NCI-H146 treated with DMSO at 0.1 percent for 48 hours (cell line): ENCODE measurements around the gene CPLANE2.
"Not testable (repeated sequence)": the region's sequence is repeated elsewhere in the genome, so short reads cannot be mapped to it uniquely, and the experiment has no call there.

Experiments used
- DNase-seq: peaks from one replicate; lab custom pipeline; 2025; ENCODE audit not compliant: unreplicated experiment; lab: John Stamatoyannopoulos, UW

Gene CPLANE2

DNA sequence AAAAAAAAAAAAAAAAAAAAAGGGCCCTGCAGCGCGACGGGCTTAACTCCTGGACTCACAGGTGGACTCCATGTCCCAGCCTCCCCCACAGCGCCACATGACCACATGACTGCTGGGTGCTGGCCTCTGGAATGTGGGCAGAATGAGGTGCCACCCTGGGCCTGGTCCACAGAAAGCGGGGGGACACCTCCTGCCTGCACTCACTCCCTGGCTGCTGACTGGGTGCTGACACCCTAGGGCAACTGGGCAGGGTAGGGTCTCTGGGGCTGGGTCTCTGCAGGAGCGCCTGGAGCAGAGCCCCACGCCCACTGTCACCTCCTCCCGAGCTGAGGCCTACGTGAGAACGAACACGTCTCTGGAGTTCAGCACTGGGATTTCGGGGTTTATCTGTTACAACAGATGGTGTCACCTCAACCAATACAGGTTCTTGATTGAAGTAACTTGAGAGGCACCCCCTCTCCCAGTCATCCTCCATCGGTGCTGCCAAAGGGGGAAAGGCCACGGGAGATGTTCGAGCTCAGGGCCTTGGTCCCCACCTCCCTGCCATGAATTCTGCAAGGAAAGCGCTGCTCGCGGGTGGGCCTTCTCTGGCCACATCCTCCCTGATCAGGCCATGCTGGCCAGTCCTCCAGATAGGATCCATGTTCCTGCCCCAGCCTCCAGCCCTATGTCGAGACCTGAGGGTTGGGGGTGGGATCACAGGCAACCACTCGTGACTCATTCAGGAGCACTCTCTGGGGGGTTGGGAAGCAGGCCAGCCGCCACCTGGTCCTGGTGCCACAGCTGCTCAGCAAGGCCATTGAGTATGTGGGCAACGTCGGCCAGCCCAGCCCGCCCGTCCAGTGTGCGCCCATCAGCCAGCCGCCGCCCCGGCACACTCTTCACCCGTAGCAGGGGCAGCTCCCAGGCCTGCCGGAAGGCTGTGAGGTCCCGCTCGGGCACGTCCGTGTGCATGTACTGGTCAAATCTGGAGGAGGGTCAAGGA, 5.4 kb downstream of the CPLANE2 start:
- no peak for DNase-seq

DNA sequence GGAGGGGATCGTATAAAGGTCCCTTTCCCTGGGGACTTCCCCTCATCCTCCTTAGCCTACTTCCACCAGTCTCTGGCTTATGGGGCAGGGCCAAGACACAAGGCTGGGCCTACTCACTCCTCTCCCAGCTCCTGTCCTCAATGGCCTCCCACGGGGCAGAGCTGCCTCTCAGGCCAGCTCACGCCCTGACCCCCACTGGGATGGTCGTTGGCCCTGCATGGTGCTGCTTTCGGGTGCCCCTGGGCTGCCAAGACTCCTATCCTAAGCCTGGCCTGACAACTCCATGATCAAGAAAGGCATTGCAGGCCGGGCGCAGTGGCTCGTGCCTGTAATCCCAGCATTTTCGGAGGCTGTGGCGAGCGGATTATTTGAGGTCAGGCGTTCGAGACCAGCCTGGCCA, 6.2 kb downstream of the CPLANE2 start:
- no peak for DNase-seq

DNA sequence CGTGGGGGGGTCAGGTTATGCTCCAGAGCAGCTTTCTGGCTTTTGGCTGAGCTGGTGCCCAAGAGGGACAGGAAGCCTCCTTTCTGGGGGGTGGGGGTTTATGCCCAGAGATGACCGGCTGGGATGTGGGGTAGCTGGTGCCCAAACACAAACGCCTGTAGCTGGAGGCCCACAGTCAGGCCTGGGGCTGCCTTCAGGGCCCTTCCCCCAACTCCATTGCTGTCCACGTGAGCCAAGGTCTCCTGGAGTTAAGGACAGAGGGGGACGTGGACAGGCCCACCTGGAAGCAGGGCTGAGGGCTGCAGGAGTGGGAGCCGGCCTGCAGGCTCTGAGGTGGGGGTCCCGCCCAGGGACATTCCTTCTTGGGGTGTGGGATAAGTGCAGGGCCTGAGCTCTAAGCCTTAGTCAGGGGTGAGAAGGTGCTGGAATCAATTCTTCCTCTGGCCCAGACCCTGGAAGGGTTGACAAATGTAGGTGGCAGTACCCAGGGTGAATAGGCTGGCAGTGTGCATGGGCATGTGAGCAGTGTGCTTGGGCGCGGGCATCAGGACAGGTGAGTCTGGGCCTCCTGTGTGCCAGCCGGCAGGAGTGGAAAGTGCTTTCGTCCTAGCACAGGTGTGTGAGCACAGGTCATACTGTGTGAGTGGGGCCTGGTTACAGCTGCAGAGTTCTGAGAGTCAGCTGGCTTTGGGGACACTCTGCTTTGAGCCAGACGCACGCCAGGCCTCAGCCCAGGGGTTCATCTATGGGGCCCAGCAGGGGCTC, 6.8 kb downstream of the CPLANE2 start:
- DNase-seq, result no peak

DNA sequence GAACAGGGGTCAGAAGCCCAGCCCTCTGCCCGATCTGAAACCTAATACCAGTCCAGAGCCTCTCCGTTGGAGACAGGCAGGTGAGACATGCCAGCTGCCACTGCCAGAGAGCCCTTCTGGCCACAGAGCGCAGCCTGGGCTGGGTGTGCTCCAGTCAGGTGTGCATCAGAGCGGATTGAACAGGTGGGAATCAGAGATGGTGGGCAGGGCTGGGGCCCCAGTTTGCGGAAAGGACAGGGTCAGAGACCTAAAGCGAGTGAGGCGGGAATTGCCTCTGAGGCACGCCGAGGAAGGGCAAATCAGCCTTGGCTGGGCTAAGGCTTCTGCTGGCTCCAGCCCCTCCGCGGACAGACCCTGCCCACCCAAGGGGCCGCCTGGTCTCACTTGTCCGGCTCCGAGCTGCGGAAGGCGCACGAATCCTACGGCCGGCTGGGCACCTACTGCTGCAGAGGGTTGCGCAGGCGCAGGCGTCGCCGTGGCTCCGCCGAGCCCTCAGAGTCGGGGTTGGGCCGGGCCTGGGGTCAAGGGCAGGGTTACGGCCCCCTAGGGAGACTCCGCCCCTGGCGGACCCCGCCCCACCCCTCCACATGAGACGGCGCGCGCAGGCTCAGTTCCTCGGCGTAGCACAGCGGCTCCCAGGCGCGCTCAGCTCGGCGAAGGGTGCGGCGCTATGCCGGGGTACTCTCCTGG, 10.3 kb downstream of the CPLANE2 start:
- DNase-seq, result no peak

DNA sequence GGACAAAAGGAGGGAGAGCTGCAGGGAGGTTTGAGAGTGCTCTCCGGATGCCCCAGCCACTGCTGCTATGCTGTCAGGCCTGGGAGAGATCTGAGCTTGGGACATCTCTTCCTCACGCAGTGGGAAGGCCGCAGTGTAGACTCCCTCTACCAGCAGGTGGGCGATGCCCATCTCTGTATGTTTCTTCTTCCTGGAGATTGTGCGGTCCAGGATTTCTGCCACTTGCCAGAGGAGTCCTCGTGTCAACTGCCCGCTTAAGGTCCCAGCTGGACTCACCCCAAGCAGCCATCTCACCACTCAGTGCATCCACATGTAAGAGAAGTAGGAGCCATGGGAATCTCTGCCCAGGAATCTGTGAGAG, 10.9 kb downstream of the CPLANE2 start:
- no peak for DNase-seq

DNA sequence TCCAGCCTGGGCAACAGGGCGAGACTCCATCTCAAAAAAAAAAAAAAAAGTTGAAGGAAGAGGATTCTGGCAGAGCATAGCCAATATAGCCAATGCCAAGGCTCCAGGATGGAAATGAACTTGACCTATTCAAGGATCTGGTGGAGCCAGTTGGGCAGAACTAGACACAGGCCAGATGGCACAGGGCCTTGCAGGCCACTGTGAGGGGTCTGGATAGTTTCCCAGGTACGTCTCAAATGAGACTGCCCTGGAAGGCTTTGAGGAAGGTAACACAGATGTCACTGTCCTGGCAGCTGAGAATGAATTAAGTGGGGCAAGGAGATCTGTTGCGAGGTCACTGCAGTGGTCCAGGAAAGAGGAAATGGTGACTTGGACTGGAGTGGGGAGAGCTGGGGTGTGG, 12.5 kb downstream of the CPLANE2 start:
- no peak for DNase-seq

DNA sequence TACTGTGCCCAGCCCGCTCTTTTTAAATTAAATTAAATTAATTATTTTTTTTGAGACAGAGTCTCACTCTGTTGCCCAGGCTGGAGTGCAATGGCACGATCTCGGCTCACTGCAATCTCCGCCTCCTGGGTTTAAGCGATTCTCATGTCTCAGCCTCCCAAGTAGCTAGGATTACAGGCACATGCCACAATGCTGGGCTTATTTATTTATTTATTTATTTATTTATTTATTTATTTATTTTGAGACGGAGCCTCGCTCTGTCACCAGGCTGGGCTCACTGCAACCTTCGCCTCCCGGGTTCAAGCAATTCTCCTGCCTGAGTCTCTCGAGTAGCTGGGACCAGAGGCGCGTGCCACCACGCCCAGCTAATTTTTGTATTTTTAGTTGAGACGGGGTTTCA, 14.3 kb downstream of the CPLANE2 start:
- not testable (repeated sequence) for DNase-seq

DNA sequence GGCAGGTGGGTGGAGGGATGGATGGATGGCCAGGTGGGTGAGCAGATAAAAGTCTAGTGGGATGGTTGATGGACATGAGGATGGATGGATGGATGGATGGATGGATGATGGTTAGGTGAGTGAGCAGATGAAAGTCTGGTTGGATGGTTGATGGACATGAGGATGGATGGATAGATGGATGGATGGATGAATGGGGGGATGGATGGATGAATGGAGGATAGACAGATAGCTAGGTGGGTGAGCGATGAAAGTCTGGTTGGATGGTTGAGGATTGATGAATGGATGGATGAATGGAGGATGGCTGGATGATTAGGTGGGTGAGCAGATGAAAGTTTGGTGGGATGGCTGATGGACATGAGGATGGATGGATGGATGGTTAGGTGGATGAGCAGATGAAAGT, 15.5 kb downstream of the CPLANE2 start:
- no peak for DNase-seq

DNA sequence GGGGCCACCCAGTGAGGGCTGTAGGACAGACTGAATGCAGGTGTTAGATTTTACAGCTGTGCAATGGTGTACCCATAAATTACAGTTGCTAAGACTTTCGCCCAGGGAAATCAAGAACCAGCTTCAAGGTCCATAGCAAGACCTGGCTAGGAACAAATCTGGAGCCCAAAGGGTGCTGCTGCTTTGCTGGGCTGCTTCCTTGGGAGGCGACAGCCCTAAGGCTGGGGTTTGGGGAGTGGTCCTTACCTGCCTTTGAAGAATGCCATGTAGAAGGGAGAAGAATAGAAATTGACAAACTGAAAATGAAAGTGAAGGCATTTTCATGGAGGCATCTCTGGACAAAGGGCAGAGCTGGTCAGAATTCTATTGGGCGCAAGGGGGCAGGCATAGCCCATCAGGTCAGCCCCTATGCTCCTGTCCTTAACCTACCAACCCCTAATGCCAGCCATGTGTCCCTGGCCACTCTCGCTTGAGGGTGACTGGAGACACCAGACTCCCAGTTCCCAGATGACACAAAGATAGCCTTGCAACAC, 16.9 kb downstream of the CPLANE2 start:
- DNase-seq, result no peak

DNA sequence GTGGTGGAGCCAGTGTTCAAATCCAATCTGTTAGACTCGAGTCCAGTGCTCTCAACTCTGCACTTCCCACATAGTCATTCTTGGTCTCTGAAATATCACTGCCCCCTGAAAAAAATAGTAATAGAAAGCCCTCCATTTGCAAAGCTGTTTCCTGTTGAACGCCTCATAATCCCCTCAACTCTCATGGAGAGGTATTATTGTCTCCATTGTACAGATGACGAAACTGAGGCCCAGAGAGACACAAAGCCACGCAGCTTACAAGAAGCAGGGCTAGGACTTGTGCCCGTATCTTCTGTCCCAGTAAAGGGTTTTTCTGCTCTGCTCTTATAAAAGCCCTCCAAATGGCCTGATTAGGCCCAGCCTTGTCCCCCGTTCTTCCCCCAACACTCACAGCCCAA, 18.3 kb downstream of the CPLANE2 start:
- DNase-seq, result no peak

DNA sequence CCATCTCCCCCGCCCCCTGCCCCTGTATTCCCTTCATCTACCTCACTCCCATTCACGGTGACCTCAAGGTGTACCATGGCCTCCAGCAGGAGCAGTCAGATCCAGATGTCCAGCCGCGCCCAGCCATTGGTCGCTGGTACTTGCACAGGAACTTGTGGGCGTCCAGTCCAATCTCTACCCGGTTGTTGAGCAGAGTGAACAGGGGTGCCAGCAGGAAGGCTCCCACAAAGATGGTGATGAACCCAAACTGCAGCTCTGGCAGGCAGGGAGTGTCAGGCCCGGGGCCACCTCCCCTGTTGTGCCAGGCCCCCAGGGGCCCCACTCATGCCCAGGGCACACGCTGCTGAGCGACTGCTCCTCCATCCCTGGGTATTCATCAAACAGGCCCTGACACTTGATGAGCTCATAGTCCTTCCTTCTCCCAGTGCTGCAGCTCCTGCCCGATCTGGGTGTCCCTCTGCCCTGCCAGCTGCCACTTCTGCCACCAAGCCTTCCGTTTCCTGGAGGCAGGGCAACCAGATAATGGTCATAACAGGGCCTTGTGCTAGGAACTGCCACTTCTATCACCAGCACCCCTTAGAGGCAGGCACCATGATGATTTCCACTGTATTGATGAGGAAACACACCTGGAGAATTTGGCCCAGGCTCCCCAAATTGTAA, 18.8 kb downstream of the CPLANE2 start:
- DNase-seq, result no peak

DNA sequence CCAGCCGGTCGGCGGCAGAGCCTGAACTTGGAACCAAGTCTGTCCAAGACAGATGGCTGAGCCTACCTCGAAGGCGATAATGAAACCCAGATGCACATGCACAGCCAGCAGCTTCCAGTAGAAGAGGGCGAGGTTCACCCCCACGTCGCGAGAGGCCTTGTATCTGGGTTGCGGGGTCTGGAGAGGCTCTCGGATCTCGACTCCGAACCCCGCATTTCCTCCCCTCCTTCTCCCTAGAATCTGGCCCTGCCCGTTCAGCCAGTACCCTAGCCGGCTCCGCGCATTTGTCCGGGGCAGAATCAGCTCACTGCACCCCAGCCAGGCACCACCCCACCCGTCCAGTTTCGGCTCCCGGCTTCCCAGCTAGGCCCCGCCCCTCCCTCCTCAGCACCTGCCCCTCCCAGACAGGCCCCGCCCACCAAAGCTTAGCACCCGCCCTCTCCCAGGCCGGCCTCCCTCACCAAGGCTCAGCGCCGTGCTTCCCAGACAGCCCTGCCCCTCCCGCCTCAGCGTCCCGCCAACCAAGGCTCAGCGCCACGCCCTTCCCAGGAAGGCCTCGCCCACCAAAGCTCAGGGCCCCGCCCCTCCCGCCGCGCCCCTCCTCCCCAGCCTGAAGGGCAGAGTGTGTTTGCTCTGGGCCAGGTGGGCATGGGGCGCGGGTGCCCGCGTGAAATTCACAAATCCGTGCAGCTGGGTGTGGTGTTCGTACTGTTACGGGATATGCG, 19.8 kb downstream of the CPLANE2 start:
- DNase-seq, result peak; percentile 70

DNA sequence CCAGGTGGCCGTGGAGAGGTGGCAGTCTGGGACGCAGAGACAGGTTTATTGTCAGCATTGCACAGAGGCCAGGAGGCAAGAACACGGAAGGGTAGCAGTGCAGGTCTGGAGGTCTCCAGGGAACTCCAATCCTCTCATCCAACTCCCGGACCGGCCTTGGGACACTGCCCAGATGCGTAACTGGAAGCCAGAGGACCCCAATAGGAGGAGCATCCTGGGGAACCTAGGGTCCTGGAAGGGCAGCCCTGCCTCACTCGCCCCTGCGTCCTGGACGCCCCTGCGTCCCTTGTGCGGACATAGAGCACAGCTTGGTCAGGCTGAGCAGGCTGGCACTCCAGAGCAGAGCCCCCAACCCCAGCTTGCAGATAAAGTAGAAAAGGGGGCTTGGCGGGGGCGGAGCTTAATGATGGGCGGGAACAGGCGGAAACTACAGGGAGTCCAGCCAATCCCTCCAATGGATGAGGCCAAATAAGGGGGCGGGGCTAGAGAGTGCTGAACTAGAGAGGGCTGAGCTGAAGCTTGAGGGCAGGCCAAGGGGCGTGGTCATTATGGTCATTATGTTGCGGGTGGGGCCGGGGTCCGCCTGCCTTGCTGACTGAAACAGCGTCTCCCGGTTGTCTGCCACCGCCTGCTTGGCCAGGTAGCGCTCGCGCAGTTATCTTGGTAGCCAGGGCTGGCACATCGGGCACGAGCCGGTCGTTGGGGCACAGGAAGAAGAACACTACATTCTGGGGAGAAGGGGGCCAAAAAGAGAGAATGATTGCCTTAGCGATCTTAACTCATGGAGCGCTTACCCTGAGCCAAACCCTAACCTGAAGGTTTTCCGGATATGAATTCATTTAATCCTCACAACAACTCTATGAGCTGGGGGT, 20.9 kb downstream of the CPLANE2 start:
- DNase-seq, result peak; percentile 68

DNA sequence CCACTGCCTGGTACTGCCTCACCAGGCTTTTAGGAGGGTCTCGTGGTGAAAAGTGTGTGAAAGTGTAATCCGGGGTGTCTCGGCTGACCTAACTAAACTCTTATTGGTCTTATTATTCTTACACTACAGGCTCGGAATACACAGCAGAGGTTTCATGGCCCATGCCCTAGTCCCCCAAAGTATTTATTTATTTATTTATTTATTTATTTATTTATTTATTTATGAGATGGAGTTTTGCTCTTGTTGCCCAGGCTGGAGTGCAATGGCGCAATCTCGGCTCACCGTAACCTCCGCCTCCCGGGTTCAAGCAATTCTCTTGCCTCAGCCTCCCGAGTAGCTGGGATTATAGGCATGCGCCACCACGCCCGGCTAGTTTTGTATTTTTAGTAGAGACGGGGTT, 21.7 kb downstream of the CPLANE2 start:
- not testable (repeated sequence) for DNase-seq

DNA sequence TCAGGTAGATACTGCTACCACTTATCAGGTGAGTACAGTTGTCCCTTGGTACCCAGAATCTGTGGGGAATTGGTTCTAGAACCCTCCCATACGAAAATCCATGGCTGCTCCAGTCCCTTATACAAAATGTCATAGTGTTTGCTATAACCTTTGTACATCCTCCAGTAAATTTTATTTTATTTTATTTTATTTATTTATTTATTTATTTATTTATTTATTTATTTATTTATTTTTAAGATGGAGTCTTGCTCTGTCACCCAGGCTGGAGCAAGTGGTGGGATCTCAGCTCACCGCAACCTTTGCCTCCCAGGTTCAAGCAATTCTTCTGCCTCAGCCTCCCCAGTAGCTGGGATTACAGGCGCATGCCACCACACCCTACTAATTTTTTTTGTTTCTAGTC, 23.4 kb downstream of the CPLANE2 start:
- DNase-seq, result not testable (repeated sequence)

DNA sequence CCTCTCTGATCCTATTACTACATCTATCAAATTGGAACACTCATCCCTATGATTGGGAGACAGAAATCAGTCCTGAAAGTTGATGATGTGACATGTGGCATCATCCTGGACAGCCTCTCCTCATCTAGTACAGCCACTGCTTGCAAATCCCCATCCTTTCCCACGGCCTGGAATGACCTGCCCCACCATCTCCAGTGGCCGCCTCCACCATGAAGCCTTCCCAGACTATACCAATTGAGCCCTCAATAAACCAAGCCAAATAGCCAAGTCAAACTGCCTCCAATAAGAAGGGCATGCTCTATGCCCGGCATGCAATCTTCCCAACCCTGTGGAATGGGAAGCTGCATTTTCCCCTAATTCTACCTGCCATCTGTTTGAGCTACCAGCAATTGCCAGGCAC, 24.0 kb downstream of the CPLANE2 start:
- no peak for DNase-seq

DNA sequence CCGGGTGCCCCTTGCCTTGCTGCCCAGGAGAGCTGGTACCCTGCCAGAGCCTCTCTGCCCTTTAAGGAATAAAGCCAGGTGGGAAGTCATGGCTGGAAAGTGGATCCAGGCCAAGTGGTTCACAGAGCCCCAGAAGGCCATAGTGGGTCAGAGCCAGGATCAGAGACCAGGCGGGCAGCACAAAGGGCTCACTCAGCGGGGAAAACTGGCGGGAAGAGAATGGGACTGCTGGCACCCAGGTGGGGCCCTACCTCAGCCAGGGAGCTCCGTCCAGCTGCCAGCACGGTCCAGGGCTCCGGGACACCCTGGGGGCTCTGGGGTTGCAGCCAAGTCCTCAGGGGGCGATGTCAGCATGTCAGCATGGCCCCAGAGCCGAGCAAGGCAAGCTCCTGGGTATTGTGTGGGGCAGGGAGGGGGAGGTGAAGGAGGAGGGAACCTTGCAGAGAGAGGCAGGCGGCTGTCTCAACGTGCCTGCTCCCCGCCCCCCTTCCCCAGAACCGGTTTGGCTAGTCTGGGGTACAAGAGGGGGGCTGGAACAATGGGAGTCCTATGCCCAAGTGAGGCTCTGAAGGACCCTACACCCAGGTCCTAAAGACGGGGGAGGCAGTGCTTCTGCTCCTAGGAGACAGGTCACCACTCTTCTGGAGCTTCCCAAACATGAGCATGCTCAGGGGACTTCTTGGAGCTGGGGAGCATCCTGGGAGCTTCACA, 24.6 kb downstream of the CPLANE2 start, which contains the start of gene ARHGEF19:
TSS of gene ARHGEF19 (minus strand) at position 402 of the 711 bp plus-strand sequence. CDS start 3,598 bp downstream, outside the sequence.
- peak; percentile 3 for DNase-seq

DNA sequence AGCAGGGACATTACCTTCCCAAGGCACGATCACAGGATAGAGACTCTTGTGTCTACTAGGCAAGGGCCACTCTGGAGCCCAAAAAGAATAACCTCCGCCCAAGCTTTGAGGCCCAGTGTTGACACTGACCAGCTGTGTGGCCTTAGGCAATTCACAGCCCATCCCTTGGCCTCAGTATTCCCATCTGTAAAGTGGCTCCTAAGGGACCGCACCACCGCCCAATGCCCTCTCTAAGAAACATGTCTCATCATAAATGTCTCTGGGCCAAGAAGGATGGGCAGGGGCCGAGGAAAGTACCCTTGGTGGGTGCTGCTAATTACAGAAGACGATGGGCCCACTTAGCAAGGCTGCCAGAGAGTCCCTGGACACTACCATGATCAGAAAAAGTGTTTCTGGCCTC, 25.2 kb downstream of the CPLANE2 start:
- DNase-seq, result no peak
